ENCODE data around the gene SLC35F2. TPM values are rescaled to one million over a fixed set of nuclear protein-coding genes. Genes with fewer than 3 reads are reported as not detected.

Gene SLC35F2
- total RNA-seq, 4 donors from 2014 or later, result 4.9 to 15.1 (median 8.8) TPM

- ATAC-seq (ENCODE audit: low FRiP score), result no peak
- TF ChIP-seq, protein P1, sequence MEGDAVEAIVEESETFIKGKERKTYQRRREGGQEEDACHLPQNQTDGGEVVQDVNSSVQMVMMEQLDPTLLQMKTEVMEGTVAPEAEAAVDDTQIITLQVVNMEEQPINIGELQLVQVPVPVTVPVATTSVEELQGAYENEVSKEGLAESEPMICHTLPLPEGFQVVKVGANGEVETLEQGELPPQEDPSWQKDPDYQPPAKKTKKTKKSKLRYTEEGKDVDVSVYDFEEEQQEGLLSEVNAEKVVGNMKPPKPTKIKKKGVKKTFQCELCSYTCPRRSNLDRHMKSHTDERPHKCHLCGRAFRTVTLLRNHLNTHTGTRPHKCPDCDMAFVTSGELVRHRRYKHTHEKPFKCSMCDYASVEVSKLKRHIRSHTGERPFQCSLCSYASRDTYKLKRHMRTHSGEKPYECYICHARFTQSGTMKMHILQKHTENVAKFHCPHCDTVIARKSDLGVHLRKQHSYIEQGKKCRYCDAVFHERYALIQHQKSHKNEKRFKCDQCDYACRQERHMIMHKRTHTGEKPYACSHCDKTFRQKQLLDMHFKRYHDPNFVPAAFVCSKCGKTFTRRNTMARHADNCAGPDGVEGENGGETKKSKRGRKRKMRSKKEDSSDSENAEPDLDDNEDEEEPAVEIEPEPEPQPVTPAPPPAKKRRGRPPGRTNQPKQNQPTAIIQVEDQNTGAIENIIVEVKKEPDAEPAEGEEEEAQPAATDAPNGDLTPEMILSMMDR (IDR thresholded peaks at IDR 0.05), result no peak
Observed at GRCh38 chr11:107851704-107852310, 6.8 kb downstream of the SLC35F2 start.

DNA sequence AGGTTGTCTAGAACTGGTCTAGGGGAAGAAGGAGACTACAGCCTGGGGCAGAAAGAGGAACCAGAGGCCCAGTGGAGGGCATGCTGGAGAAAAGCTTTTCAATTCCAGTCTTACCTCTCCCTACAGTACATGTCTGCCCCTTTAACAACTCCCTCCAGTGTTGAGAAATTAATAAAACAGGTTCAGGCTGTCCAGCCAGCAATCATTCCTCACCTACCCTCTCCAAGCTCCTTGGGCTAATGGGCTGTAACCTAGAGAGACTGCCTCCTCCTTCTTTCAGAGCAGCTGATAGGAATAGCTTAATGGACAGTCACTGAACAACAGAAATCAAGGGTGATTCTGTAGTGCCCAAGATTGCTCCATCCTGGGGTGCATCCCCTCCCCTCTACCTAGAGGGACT, 8.8 kb downstream of the SLC35F2 start:
- DNase-seq (ENCODE audit: low spot score) (no peak), ATAC-seq (ENCODE audit: low FRiP score) (peak; percentile 53)
- TF ChIP-seq, protein P1 (IDR thresholded peaks at IDR 0.05), result no peak

More at GRCh38 chr11:107851704-107852310, 6.8 kb downstream of the SLC35F2 start:
- no peak for DNase-seq (ENCODE audit: low spot score)

- ATAC-seq (ENCODE audit: low FRiP score) (no peak), DNase-seq (ENCODE audit: low spot score) (no peak)
- TF ChIP-seq, protein P1 (IDR thresholded peaks at IDR 0.05), result no peak
Observed at GRCh38 chr11:107848345-107848744, 10.2 kb downstream of the SLC35F2 start.

- no peak for ATAC-seq (ENCODE audit: low FRiP score)
- TF ChIP-seq, protein P1 (IDR thresholded peaks at IDR 0.05), result no peak
- DNase-seq (ENCODE audit: low spot score), result no peak
Observed at GRCh38 chr11:107847184-107847583, 11.4 kb downstream of the SLC35F2 start.

- TF ChIP-seq, protein P1 (IDR thresholded peaks at IDR 0.05), result no peak
- ATAC-seq (ENCODE audit: low FRiP score), result no peak
- DNase-seq (ENCODE audit: low spot score), result no peak
Observed at GRCh38 chr11:107844041-107844440, 14.5 kb downstream of the SLC35F2 start.

- TF ChIP-seq, protein P1 (IDR thresholded peaks at IDR 0.05), result no peak
- no peak for DNase-seq (ENCODE audit: low spot score)
- ATAC-seq (ENCODE audit: low FRiP score), result no peak
Observed at GRCh38 chr11:107842412-107843100, 16.0 kb downstream of the SLC35F2 start.

- ATAC-seq (ENCODE audit: low FRiP score), result peak; percentile 60
- DNase-seq (ENCODE audit: low spot score), result no peak
- TF ChIP-seq, protein P1 (IDR thresholded peaks at IDR 0.05), result no peak
Observed at GRCh38 chr11:107840129-107840484, 18.5 kb downstream of the SLC35F2 start.
